ENCODE measurements around the gene NDUFS6.

- TF ChIP-seq CTCF (IDR thresholded peaks at IDR 0.05; ENCODE audit: insufficient read depth, low read depth, low read length) = no peak
- TF ChIP-seq EZH2 (IDR thresholded peaks at IDR 0.05; ENCODE audit: insufficient read depth, low read length) = no peak
These were observed 39.7 kb downstream of the NDUFS6 start for GRCh38 chr5:1840741-1841521.

Measured in astrocyte (in vitro differentiated cells and primary cell).